Stimulated activated CD8-positive, alpha-beta memory T cell treated with anti-CD3 and anti-CD28 coated beads, Interleukin-2, amount 100 ng/mL, for 1 hour (primary cell): ENCODE results near the gene USP36.

Experiments used
- DNase-seq, 2 donors: peaks; one replicate each; pipeline ENCODE4 v3.0.0-alpha.2; 2020; ENCODE audit warnings: low read depth in 2 of 2

USP36 gene

GRCh38 chr17:78839235-78839761 lies 1.3 kb downstream of the USP36 start:
- DNase-seq, result no peak

GRCh38 chr17:78838574-78839005 lies 2.0 kb downstream of the USP36 start:
- no peak for DNase-seq

GRCh38 chr17:78836420-78837021 lies 4.1 kb downstream of the USP36 start:
- DNase-seq, result no peak

GRCh38 chr17:78834571-78834970 lies 6.0 kb downstream of the USP36 start:
- DNase-seq, result no peak

- DNase-seq, result no peak
Observed at GRCh38 chr17:78832541-78832810, 8.1 kb downstream of the USP36 start.

- DNase-seq, result no peak
Observed at GRCh38 chr17:78831688-78832540, 8.7 kb downstream of the USP36 start.

GRCh38 chr17:78829477-78829876 lies 11.1 kb downstream of the USP36 start:
- no peak for DNase-seq

GRCh38 chr17:78828470-78829185 lies 12.0 kb downstream of the USP36 start:
- DNase-seq, result no peak

GRCh38 chr17:78826836-78827509 lies 13.6 kb downstream of the USP36 start:
- DNase-seq, result no peak

- no peak for DNase-seq
Observed at GRCh38 chr17:78826421-78826820, 14.2 kb downstream of the USP36 start.

- no peak for DNase-seq
Observed at GRCh38 chr17:78825696-78826095, 14.9 kb downstream of the USP36 start.

GRCh38 chr17:78824240-78824639 lies 16.4 kb downstream of the USP36 start:
- DNase-seq, result no peak

GRCh38 chr17:78823282-78824046 lies 17.1 kb downstream of the USP36 start:
- DNase-seq, result no peak

GRCh38 chr17:78822552-78822951 lies 18.1 kb downstream of the USP36 start:
- DNase-seq, result no peak

GRCh38 chr17:78821961-78822360 lies 18.7 kb downstream of the USP36 start:
- no peak for DNase-seq

- DNase-seq, result no peak
Observed at GRCh38 chr17:78820841-78821240, 19.8 kb downstream of the USP36 start.

GRCh38 chr17:78819806-78820792 lies 20.5 kb downstream of the USP36 start:
- DNase-seq, result no peak

GRCh38 chr17:78819402-78819801 lies 21.2 kb downstream of the USP36 start:
- no peak for DNase-seq

GRCh38 chr17:78818932-78819331 lies 21.7 kb downstream of the USP36 start:
- no peak for DNase-seq
